HepG2 (cell line): ENCODE results near the gene TRIM2. TPM values are rescaled to one million over a fixed set of nuclear protein-coding genes. Genes with fewer than 3 reads are reported as not detected.

ENCODE experiments used
- ATAC-seq: fragments of 200-7000 bp; cut with Tn5 transposase; 3 replicates; pipeline ENCODE4 v1.9.1; 2020; ENCODE audit warnings: mild to moderate bottlenecking, moderate library complexity
- BruUV-seq: library from RNA; stranded (reverse); fragments of 400-500 nt; replicated peaks from 2 replicates; lab custom pipeline; 2021; lab: Mats Ljungman, UMichigan
- CTCF ChIA-PET: fragments of 300-600 bp; formaldehyde crosslinking; extraction: SDS; loops from one replicate; lab custom pipeline; 2021; ENCODE audit warnings: low total read pairs, inconsistent platforms, low intra/inter-chr PET ratio; lab: Yijun Ruan, JAX
- POLR2A ChIA-PET: fragments of 350-600 bp; sonication (Branson Sonifier 250); formaldehyde crosslinking; loops from one replicate; lab custom pipeline; 2020; ENCODE audit warnings: antibody characterized with exemption, inconsistent platforms; lab: Yijun Ruan, JAX
- DNase-seq: peaks from one replicate; pipeline ENCODE4 v3.0.0-alpha.2; 2015; ENCODE audit warnings: low spot score
- FAIRE-seq: peaks from 3 replicates; lab custom pipeline; 2011; peaks lifted over from hg19 to GRCh38; lab: Jason Lieb, UNC
- H2AFZ ChIP-seq: one replicate; pipeline ENCODE4 v1.6.1; 2011; ENCODE audit warnings: low read length, inconsistent platforms
- H3K27ac ChIP-seq: fragments of 300-600 bp; 3 replicates; pipeline ENCODE4 v1.8.0; 2011; ENCODE audit warnings: mixed run types, mild to moderate bottlenecking, mixed read lengths, low read length, inconsistent platforms; ENCODE audit not compliant: insufficient read depth; ENCODE audit errors: extremely low read length
- H3K27me3 ChIP-seq, 2 experiments: fragments of 200-600 bp in 1 of 2; 2 replicates in 1 of 2; 3 replicates in 1 of 2; pipeline versions ENCODE4 v1.6.0 to v1.8.0; 2011; ENCODE audit warnings: low read length in 2 of 2, mild to moderate bottlenecking in 2 of 2, moderate library complexity in 2 of 2, inconsistent platforms in 1 of 2; ENCODE audit not compliant: insufficient read depth in 2 of 2, control insufficient read depth in 1 of 2
- H3K36me3 ChIP-seq, 2 experiments: fragments of 200-600 bp in 1 of 2; replicated peaks in 1 of 2; 2 replicates in 1 of 2; 3 replicates in 1 of 2; pipeline versions ENCODE4 v1.5.1 to v1.8.0; 2011; ENCODE audit warnings: low read length in 2 of 2, inconsistent platforms in 1 of 2; ENCODE audit not compliant: insufficient read depth in 2 of 2, control insufficient read depth in 1 of 2
- H3K4me1 ChIP-seq: 2 replicates; pipeline ENCODE4 v1.5.1; 2012; ENCODE audit warnings: low read length, inconsistent platforms; ENCODE audit not compliant: insufficient read depth
- H3K4me2 ChIP-seq: 2 replicates; pipeline ENCODE4 v1.6.0; 2011; ENCODE audit warnings: low read depth, low read length, inconsistent platforms
- H3K4me3 ChIP-seq, 3 experiments: fragments of 200-600 bp in 1 of 3; sonication (generic), shearing (Covaris generic) in 1 of 3; replicated peaks in 1 of 3; 2 replicates each; pipeline ENCODE4 v1.5.1; 2011 to 2016; ENCODE audit warnings: low read length in 3 of 3, inconsistent platforms in 2 of 3, low read depth in 2 of 3, mild to moderate bottlenecking in 2 of 3, control low read depth in 1 of 3, mixed read lengths in 1 of 3; ENCODE audit not compliant: insufficient read depth in 1 of 3
- H3K79me2 ChIP-seq: one replicate; pipeline ENCODE4 v1.6.1; 2011; ENCODE audit warnings: low read length, inconsistent platforms; ENCODE audit not compliant: insufficient read depth
- H3K9ac ChIP-seq: 2 replicates; pipeline ENCODE4 v1.6.0; 2011; ENCODE audit warnings: mild to moderate bottlenecking, low read depth, low read length, inconsistent platforms; ENCODE audit not compliant: insufficient read depth
- H3K9me3 ChIP-seq: 2 replicates; pipeline ENCODE4 v1.5.1; 2012; ENCODE audit warnings: mild to moderate bottlenecking, low read length
- H4K20me1 ChIP-seq: 2 replicates; pipeline ENCODE4 v1.6.0; 2011; ENCODE audit warnings: inconsistent platforms, mild to moderate bottlenecking, low read length, moderate library complexity; ENCODE audit not compliant: insufficient read depth
- FOXP1 ChIP-seq, 2 experiments: fragments of 450-650 bp in 1 of 2; IDR thresholded peaks; 2 replicates each; pipeline ENCODE4 v1.6.1; 2017 to 2018; ENCODE audit warnings: antibody characterized with exemption in 1 of 2
- MED8 ChIP-seq: sonication (generic); formaldehyde crosslinking; IDR thresholded peaks from 2 replicates; pipeline ENCODE4 v1.8.1; 2023; ENCODE audit warnings: mild to moderate bottlenecking, missing genetic modification reagents; ENCODE audit not compliant: insufficient replicate concordance
- MYC ChIP-seq: sonication (generic); formaldehyde crosslinking; IDR thresholded peaks from 2 replicates; pipeline ENCODE4 v1.9.0; 2021; ENCODE audit warnings: missing genetic modification reagents, borderline replicate concordance
- NFATC3 ChIP-seq: sonication (generic); formaldehyde crosslinking; IDR thresholded peaks from 2 replicates; pipeline ENCODE4 v1.5.1; 2020; ENCODE audit warnings: mild to moderate bottlenecking, missing genetic modification reagents
- REXO4 ChIP-seq: sonication (generic); formaldehyde crosslinking; IDR thresholded peaks from 2 replicates; pipeline ENCODE4 v1.8.0; 2022; ENCODE audit warnings: missing genetic modification reagents, mild to moderate bottlenecking, borderline replicate concordance
- RNF219 ChIP-seq: sonication (generic); formaldehyde crosslinking; IDR thresholded peaks from 2 replicates; pipeline ENCODE4 v1.5.0; 2020; ENCODE audit warnings: mild to moderate bottlenecking, missing genetic modification reagents
- RORA ChIP-seq: sonication (generic); formaldehyde crosslinking; IDR thresholded peaks from 2 replicates; pipeline ENCODE4 v1.5.0; 2020; ENCODE audit warnings: mild to moderate bottlenecking, missing genetic modification reagents, moderate library complexity
- SNAPC2 ChIP-seq: sonication (generic); formaldehyde crosslinking; IDR thresholded peaks from 2 replicates; pipeline ENCODE4 v1.8.1; 2022; ENCODE audit warnings: mild to moderate bottlenecking, missing genetic modification reagents
- THYN1 ChIP-seq: sonication (generic); formaldehyde crosslinking; IDR thresholded peaks from 2 replicates; pipeline ENCODE4 v1.8.1; 2023; ENCODE audit warnings: low read depth, mild to moderate bottlenecking, moderate library complexity, missing genetic modification reagents, borderline replicate concordance
- ZFAT ChIP-seq: sonication (generic); formaldehyde crosslinking; conservative IDR thresholded peaks from 2 replicates; pipeline ENCODE4 v1.8.1; 2023; ENCODE audit warnings: missing genetic modification reagents, inconsistent platforms
- ZFP36L2 ChIP-seq: sonication (generic); formaldehyde crosslinking; IDR thresholded peaks from 2 replicates; pipeline ENCODE4 v1.4.0; 2020; ENCODE audit warnings: missing genetic modification reagents
- ZNF225 ChIP-seq: sonication (generic); formaldehyde crosslinking; IDR thresholded peaks from 2 replicates; pipeline ENCODE4 v1.4.0; 2020; ENCODE audit warnings: mild to moderate bottlenecking, missing genetic modification reagents
- ZNF710 ChIP-seq: sonication (generic); formaldehyde crosslinking; IDR thresholded peaks from 2 replicates; pipeline ENCODE4 v1.5.0; 2020; ENCODE audit warnings: mild to moderate bottlenecking, missing genetic modification reagents, borderline replicate concordance
- WGBS: methylation state at CpG from one replicate; pipeline ENCODE4 v1.1.6; 2017; ENCODE audit warnings: low lambda C conversion rate; 5-methylcytosine and 5-hydroxymethylcytosine counted together
- in situ Hi-C: cut with HindIII; loops from 2 replicates; pipeline ENCODE4 v1.10.0; 2017; ENCODE audit warnings: low pct_unique_long_range_greater_than_20kb; ENCODE audit not compliant: extremely low pct_ligation_motif_present
- intact Hi-C: fragments of 100-400 bp; cut with micrococcal nuclease; formaldehyde crosslinking; loops from one replicate; pipeline ENCODE4 v1.10.0; 2022; ENCODE audit not compliant: unreplicated experiment
- polyA plus RNA-seq, 8 experiments: library from polyadenylated mRNA; depleted of rRNA in 3 of 8; stranded (reverse) in 7 of 8; unstranded in 1 of 8; fragments of >200 nt; fragmentation: Illumina TruSeq in 4 of 8; extraction: Trizol in 4 of 8; gene quantifications; 2 replicates each; pipeline versions ENCODE4 v1.2.1 to v1.2.3, GENCODE V29; 2011 to 2016; ENCODE audit warnings: low read depth in 4 of 8, missing spikeins in 1 of 8, mixed read lengths in 1 of 8; ENCODE audit not compliant: insufficient read depth in 1 of 8
- total RNA-seq, 5 experiments: library from RNA; depleted of rRNA; stranded (reverse); fragments of >200 nt; fragmentation: Illumina TruSeq; extraction: Trizol; gene quantifications; 2 replicates each; pipeline ENCODE4 v1.2.3, GENCODE V29; 2016; ENCODE audit warnings: low read depth in 1 of 5

Gene TRIM2
- total and polyA plus RNA-seq, 2 of the 13 experiments (the other 11 are each of a cell fraction or from before 2014, with no cell fraction given): 2.1 to 4.2 TPM

- no peak for TF ChIP-seq NFATC3
- TF ChIP-seq ZFP36L2 (CRISPR knock-in tag): no peak
- no peak for TF ChIP-seq FOXP1 (IDR thresholded peaks at IDR 0.05)
- 0 out of 2 replicates have a peak, but pooled peaks have one; percentile 11 for TF ChIP-seq FOXP1 (CRISPR knock-in tag; IDR thresholded peaks at IDR 0.05)
- no peak for TF ChIP-seq ZNF225 (CRISPR knock-in tag)
- TF ChIP-seq MED8: no peak
- TF ChIP-seq REXO4 (CRISPR knock-in tag): no peak
- TF ChIP-seq ZFAT (CRISPR knock-in tag): no peak
- TF ChIP-seq SNAPC2 (CRISPR knock-in tag): no peak
These were observed 65.2 kb downstream of the TRIM2 start (continued) for GRCh38 chr4:153269218-153269990.

- H3K4me1 ChIP-seq: no peaks in the 10 kb centered on the region
- H3K36me3 ChIP-seq: no peaks in the 10 kb centered on the region
- no peak overlapping the region for H3K27ac ChIP-seq
- intact Hi-C loops: no loop called here
- no peak for FAIRE-seq
- no peak for ATAC-seq
- H3K4me2 ChIP-seq: no peak overlapping the region
- DNase-seq: no peak
- 94% methylated on average over 6 of the region's 6 CpGs for WGBS
- in situ Hi-C loops: no loop called here
- no TSS peak for BruUV-seq
- CTCF ChIA-PET: no interaction called here
- no peaks in the 10 kb centered on the region for H3K27me3 ChIP-seq
- POLR2A ChIA-PET: no interaction called here
- no peaks in the 10 kb centered on the region for H3K79me2 ChIP-seq
- H3K9ac ChIP-seq: no peak overlapping the region
- no peak overlapping the region for H2AFZ ChIP-seq
- no peak for TF ChIP-seq MYC (CRISPR knock-in tag)
- TF ChIP-seq RORA (CRISPR knock-in tag): no peak
- no peak for TF ChIP-seq THYN1 (CRISPR knock-in tag)
- TF ChIP-seq ZNF225 (CRISPR knock-in tag): no peak
- no peak for TF ChIP-seq ZNF710 (CRISPR knock-in tag)
- TF ChIP-seq RNF219: no peak
- H4K20me1 ChIP-seq: no peaks in the 10 kb centered on the region
- H3K4me3 ChIP-seq: no peak overlapping the region
- H3K9me3 ChIP-seq: no peaks in the 10 kb centered on the region
These were observed 66.1 kb downstream of the TRIM2 start for GRCh38 chr4:153270361-153270760.
